NOMO-1 treated with DMSO at 0.1 percent for 48 hours (cell line): ENCODE measurements around the gene GPT2.
A peak's percentile ranks its signal among the peaks of the same experiment; 100 is the strongest.
"Not testable (repeated sequence)": the region's sequence is repeated elsewhere in the genome, so short reads cannot be mapped to it uniquely, and the experiment has no call there.

Experiments
- DNase-seq: peaks from one replicate; lab custom pipeline; 2025; ENCODE audit not compliant: unreplicated experiment; lab: John Stamatoyannopoulos, UW

The GPT2 gene

GRCh38 chr16:46918905-46919792 is 35.0 kb downstream of the GPT2 start:
- no peak for DNase-seq

- no peak for DNase-seq
Observed at GRCh38 chr16:46920402-46921068, 36.4 kb downstream of the GPT2 start.

DNA sequence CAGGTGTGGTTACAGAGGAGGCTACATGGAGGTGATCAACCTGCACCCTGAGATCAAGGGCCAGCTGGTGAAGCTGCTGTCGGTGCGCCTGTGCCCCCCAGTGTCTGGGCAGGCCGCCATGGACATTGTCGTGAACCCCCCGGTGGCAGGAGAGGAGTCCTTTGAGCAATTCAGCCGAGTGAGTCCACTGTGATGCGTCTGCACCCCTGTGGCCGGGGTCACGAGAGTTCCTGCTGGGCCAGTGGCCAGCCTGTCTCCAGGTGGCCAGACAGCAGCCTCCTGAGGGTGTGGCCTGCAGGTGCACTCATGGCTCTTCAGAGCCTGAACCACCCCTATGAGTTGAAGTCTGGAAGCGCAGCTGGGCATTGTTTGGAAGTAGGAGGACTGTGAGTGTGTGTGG is 38.1 kb downstream of the GPT2 start:
- no peak for DNase-seq

DNA sequence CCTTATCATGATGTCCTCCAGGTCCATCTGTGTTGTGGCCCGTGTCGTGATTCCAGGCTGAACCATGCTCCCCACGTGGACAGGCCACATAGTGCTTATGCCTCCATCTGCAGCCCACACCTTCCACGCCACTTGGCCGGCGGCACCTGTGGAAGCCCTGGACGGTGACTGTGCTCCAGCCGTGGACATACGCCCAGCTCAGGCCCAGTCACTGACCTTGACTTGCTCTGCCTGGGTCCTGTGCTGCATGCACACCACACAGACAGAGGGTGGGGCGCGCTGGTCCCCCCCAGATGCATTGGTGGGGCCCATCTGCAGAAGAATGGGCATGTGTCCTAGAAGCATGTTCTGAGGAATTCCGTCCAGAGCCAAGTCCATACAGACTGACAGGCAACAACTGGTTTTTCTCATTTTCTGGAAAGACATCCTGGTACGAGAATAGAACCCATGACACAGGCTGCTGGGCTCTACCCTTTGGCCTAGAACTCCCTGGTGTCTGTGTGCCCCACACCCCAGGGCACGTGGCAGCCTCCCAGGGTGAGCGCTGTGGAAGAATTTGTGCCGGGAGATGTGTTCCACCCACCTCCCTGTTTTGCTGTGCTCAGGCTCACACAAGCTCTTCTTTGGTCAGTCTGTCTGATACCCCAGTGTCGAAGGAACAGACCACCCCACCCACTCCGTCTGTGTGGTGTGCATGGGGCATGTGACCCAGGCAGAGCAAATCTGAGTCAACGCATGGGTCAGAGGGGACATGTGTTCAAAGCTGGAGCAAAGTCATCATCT is 39.5 kb downstream of the GPT2 start:
- no peak for DNase-seq

- no peak for DNase-seq
Observed at GRCh38 chr16:46924402-46924801, 40.2 kb downstream of the GPT2 start.

GRCh38 chr16:46926470-46927225 is 42.5 kb downstream of the GPT2 start:
- DNase-seq = no peak

DNA sequence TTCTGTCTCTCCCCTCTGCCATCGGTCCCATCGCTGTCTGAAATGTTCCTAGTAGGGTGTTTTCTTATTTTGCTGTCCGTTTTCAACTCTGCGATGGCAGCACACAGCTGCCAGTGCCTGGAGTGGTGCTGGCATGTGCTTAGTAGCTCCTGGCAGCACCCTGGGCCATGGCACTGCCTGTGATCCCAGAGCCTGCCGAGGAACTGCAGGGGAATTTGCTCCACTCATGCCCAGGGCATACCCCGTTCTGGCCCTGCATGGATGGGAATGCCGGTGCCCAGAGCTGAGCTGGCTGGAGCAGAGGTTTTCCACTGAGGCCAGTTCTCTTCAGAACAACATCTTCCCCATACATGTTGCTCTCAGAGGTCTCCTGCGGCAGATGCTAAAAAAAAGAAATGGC is 43.1 kb downstream of the GPT2 start:
- DNase-seq = no peak

GRCh38 chr16:46928811-46929210 is 44.6 kb downstream of the GPT2 start:
- DNase-seq = no peak

- peak; percentile 15 for DNase-seq
Observed at GRCh38 chr16:46929378-46930332, 45.5 kb downstream of the GPT2 start.

DNA sequence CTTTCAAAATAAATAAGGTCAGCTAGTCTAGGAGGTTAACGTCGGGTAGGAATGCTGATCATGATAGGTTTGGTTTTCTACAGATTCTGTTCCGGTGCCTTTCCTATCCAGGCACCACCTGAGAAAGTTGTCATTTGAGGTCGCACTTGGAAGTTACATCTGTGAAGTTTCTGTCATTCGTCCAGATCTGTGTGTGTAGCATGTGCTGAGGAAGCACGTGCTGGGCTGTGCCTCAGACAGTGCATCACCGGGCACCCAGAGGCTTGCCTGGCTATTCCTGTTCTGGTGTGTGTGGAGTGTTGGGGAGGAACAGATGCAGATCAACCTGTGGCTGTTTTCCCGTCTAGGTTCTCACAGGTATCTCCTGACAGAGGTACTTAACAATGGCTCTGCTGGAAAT is 46.7 kb downstream of the GPT2 start:
- no peak for DNase-seq

DNA sequence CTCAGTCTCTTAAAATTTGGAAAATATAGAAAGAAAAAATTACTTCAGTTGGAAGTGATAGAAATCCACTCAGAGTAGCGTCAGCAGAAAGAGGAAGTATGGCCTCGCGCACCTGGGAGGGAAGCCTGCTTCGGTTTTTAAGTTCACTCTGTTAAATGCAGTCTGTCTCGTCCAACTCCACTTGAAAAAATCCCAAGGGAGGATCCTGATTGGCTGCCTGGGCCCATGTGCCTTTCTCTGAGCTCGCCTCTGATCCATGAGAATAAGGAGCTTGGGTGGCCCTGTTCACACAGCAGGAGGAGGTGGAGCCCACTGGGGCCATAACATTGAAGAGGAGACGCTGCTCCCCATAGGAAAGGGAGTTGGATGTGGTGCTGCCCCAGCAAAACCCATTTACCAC is 48.6 kb downstream of the GPT2 start:
- peak; percentile 55 for DNase-seq

GRCh38 chr16:46937536-46937935 is 53.4 kb downstream of the GPT2 start:
- DNase-seq = no peak

GRCh38 chr16:46944713-46945112 is 60.6 kb downstream of the GPT2 start:
- DNase-seq = not testable (repeated sequence)

DNA sequence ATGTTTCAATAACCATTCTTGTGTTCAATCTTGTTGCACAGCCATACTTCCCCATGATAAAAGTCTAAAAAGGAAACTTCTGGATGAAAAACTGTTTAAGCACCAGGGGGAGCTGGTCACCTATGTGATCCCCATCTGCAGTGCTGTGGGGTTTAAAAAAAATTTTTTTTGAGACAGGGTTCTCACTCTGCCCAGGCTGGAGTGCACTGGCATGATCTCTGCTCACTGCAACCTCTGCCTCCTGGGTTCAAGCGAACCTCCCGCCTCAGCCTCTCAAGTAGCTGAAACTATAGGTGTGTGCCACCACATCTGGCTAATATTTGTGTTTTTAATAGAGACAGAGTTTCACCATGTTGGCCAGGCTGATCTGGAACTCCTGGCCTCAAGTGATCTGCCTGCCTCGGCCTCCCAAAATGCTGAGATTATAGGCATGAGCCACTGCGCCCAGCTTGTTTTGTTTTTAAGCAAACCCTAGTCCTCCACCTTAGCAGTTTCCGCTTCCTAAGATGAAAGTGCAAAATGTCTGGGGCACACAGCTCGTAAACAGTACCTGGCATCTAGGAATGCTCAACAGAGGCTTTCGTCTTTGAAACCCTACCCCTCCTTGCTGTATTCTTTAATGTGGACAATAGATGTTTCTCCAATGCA is 63.9 kb downstream of the GPT2 start:
- peak; percentile 52 for DNase-seq

DNA sequence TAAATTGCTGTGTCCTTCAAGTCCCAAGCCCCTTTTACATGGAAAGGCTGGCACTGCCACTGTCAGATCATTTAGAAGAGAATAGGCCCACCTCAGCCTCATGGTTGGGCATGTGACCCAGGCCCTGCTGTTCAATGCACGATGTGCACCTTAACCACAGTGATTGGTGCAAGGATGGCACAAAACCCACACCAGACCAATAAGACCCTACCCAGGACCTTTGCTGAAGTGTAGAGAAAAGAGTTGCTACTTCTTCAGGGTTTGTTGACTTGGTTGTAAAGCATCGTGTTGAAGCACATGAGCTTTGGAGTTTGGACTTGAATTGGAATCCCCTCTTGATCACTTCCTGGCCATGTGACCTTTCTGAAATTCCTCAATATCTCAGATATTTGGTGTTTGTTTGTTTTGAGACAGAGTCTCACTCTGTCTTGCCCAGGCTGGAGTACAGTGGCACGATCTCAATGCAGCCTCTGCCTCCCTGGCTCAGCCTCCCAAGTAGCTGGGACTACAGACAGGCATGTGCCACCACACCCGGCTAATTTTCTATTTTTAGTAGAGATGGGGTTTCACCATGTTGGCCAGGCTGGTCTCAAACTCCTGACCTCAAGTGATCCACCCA is 64.5 kb downstream of the GPT2 start:
- no peak for DNase-seq

DNA sequence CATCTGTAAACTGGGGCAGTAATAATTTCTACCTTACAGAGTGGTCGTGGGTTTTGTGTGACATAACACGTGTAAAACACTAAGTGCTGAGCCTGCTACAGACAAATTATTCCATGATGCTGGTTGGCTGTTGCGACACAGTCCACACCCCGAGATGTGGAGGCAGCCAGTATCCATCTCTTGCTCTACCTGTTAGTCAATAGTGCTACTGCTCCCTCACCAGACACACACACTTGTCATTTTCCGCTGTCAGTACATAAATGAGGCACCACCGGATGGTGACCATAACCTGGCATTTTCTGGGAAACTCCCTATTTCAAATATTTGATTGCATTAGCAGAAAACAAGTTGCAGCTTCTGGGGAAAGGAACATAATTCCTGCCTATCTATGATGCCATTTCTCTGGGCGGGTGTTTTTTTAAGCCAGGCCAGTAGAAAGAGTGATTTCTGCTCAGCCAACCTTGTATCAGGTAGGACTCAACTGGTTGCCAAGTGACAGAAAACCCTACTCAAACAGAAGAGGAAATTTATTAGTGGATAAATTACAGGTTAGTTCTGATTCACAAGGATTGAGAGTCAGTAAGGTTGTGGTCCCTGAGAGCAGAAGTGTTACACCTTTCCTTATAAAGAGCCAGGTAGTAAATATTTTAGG is 65.2 kb downstream of the GPT2 start:
- DNase-seq = no peak

DNA sequence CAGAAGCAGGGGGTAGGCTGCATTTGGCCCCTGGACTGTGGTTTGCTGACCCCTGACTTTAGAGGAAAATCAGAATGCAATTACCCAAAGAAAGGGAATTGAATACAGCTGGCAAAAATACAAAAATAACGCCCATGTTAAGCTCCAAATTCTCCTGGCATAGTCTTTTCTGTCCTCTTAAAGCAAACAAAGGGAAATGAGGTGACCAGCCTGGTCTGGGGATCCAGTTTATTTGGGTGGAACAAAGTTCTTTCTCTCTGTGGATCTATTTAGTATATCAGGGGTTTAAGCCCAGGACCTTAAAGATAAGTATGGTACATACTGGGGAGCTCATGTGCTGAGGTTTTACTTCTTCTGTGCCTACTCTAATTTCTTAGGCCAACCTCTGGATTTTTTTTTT is 65.8 kb downstream of the GPT2 start:
- no peak for DNase-seq

GRCh38 chr16:46954562-46954961 is 70.4 kb downstream of the GPT2 start:
- no peak for DNase-seq
